Measurements from ENCODE around the gene CYTH1.
A peak's percentile ranks its signal among the peaks of the same experiment; 100 is the strongest.

CYTH1 gene

GRCh38 chr17:78723001-78723796 is 58.9 kb downstream of the CYTH1 start:
- no peak for DNase-seq (ENCODE audit: low read depth)
- H3K4me3 ChIP-seq (ENCODE audit: low read length) = peak overlapping the region; percentile 33
- TF ChIP-seq CTCF (conservative IDR thresholded peaks at IDR 0.05; ENCODE audit: low read length) = no peak

GRCh38 chr17:78722246-78722761 is 59.8 kb downstream of the CYTH1 start:
- TF ChIP-seq CTCF (conservative IDR thresholded peaks at IDR 0.05; ENCODE audit: low read length) = no peak
- peak; percentile 16 for DNase-seq (ENCODE audit: low read depth)
- H3K4me3 ChIP-seq (ENCODE audit: low read length) = no peak overlapping the region

DNA sequence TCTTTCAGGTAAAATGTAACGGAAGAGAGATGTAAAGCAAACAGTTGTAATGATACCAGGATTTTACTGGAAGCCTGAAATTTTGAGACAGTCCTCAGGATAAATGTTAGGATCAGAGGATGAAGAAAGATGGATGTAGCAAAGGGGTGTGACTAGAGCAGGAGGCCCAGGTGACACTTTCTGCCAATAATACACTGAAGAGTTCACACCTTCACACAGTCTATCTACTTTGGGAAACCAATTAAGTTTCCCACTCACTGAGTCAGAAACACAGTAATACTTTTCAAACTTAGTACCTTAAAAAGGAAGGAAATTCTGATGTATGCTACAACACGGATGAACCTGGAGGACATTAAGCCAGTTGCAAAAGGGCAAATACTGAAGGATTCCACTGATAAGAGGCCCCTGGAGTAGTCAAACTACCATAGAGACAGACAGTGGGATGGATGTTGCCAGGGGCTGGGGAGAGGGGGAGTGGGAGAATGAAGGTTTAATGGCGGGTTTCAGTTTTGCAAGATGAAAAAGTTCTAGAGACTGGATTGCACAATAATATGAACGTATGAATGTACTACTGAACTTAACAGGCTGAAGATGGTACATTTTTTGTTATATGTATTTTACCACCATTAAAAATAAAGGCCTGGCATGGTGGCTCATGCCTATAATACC is 62.3 kb downstream of the CYTH1 start:
- DNase-seq (ENCODE audit: low read depth) = no peak
- TF ChIP-seq CTCF (conservative IDR thresholded peaks at IDR 0.05; ENCODE audit: low read length) = no peak
- no peak overlapping the region for H3K4me3 ChIP-seq (ENCODE audit: low read length)

GRCh38 chr17:78718575-78719208 is 63.4 kb downstream of the CYTH1 start:
- no peak overlapping the region for H3K4me3 ChIP-seq (ENCODE audit: low read length)
- TF ChIP-seq CTCF (conservative IDR thresholded peaks at IDR 0.05; ENCODE audit: low read length) = no peak
- no peak for DNase-seq (ENCODE audit: low read depth)

GRCh38 chr17:78717431-78717980 is 64.6 kb downstream of the CYTH1 start:
- DNase-seq (ENCODE audit: low read depth) = peak; percentile 49
- H3K4me3 ChIP-seq (ENCODE audit: low read length) = peak overlapping the region; percentile 57
- TF ChIP-seq CTCF (conservative IDR thresholded peaks at IDR 0.05; ENCODE audit: low read length) = no peak

DNA sequence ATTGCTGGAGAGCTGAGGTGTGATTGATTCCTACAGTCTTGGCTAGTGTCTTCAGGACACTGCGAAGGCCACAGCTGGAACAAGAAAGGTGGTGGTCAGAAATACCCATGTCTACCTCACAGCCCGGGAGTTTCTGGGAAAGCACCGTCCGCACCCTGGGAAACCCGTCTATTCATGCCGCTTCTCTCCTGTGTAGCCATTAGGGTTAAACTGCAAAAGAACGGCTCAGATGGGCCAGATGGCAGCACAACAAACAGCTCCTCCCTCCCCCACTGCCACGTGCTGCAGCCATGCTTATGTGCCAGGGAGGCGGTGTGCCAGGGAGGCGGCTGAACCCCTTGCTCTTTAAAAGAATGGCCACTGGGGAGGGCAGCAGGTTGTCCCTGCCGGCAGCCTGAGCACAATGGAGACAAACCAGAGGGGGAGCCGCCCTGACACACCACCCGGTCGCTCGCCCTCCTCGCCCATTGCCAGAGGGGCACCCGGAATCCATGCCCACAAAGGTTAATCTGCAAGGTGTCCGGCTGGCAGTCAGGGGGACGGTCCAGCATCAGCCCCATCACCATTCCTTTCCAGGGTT is 65.2 kb downstream of the CYTH1 start:
- TF ChIP-seq CTCF (conservative IDR thresholded peaks at IDR 0.05; ENCODE audit: low read length) = no peak
- H3K4me3 ChIP-seq (ENCODE audit: low read length) = peak overlapping the region; percentile 57
- peak; percentile 49 for DNase-seq (ENCODE audit: low read depth)
